HL-60/S4 (cell line): ENCODE results near the gene KCNA2.

Experiments used
- in situ Hi-C: fragments of 300-500 bp; cut with MboI; formaldehyde crosslinking; loops from 2 replicates; pipeline ENCODE4 v1.14.3; 2022; ENCODE audit warnings: low sequenced_read_pairs

The KCNA2 gene

GRCh38 chr1:110606657-110607535 lies 738 bp upstream of the KCNA2 start:
- in situ Hi-C loops, result loop anchor here (25.0 kb wide), 1 partner anchor 380 kb away; no protein-coding TSS in a partner anchor

GRCh38 chr1:110605446-110605845 lies 712 bp downstream of the KCNA2 start:
- in situ Hi-C loops, result loop anchor here (25.0 kb wide), 1 partner anchor 382 kb away; no protein-coding TSS in a partner anchor

GRCh38 chr1:110604586-110605148 lies 1.5 kb downstream of the KCNA2 start:
- in situ Hi-C loops, result loop anchor here (25.0 kb wide), 1 partner anchor 383 kb away; no protein-coding TSS in a partner anchor

GRCh38 chr1:110603058-110603457 lies 3.1 kb downstream of the KCNA2 start:
- in situ Hi-C loops, result loop anchor here (25.0 kb wide), 1 partner anchor 384 kb away; no protein-coding TSS in a partner anchor

- in situ Hi-C loops, result loop anchor here (25.0 kb wide), 1 partner anchor 385 kb away; no protein-coding TSS in a partner anchor
Observed at GRCh38 chr1:110602466-110602865, 3.7 kb downstream of the KCNA2 start.

GRCh38 chr1:110601332-110601731 lies 4.8 kb downstream of the KCNA2 start:
- in situ Hi-C loops, result loop anchor here (25.0 kb wide), 1 partner anchor 386 kb away; no protein-coding TSS in a partner anchor

- in situ Hi-C loops, result loop anchor here (25.0 kb wide), 1 partner anchor 387 kb away; no protein-coding TSS in a partner anchor
Observed at GRCh38 chr1:110600716-110601115, 5.4 kb downstream of the KCNA2 start.

GRCh38 chr1:110597966-110598365 lies 8.2 kb downstream of the KCNA2 start:
- in situ Hi-C loops, result no loop called here

GRCh38 chr1:110596312-110596711 lies 9.8 kb downstream of the KCNA2 start:
- in situ Hi-C loops, result no loop called here

- in situ Hi-C loops, result no loop called here
Observed at GRCh38 chr1:110595353-110595710, 10.8 kb downstream of the KCNA2 start.

- in situ Hi-C loops, result no loop called here
Observed at GRCh38 chr1:110594456-110595352, 11.5 kb downstream of the KCNA2 start.

- in situ Hi-C loops, result no loop called here
Observed at GRCh38 chr1:110593902-110594301, 12.3 kb downstream of the KCNA2 start.

- in situ Hi-C loops, result no loop called here
Observed at GRCh38 chr1:110591956-110592355, 14.2 kb downstream of the KCNA2 start.

- in situ Hi-C loops, result no loop called here
Observed at GRCh38 chr1:110588991-110589390, 17.2 kb downstream of the KCNA2 start.

- in situ Hi-C loops, result no loop called here
Observed at GRCh38 chr1:110588486-110588885, 17.7 kb downstream of the KCNA2 start.

GRCh38 chr1:110587906-110588305 lies 18.3 kb downstream of the KCNA2 start:
- in situ Hi-C loops, result no loop called here

GRCh38 chr1:110585481-110585880 lies 20.7 kb downstream of the KCNA2 start:
- in situ Hi-C loops, result no loop called here

- in situ Hi-C loops, result no loop called here
Observed at GRCh38 chr1:110584045-110584444, 22.1 kb downstream of the KCNA2 start.

- in situ Hi-C loops, result no loop called here
Observed at GRCh38 chr1:110583505-110583904, 22.7 kb downstream of the KCNA2 start.

- in situ Hi-C loops, result no loop called here
Observed at GRCh38 chr1:110582378-110582777, 23.8 kb downstream of the KCNA2 start.

- in situ Hi-C loops, result no loop called here
Observed at GRCh38 chr1:110581682-110582145, 24.4 kb downstream of the KCNA2 start.
